ENCODE measurements around the gene EIPR1.

DNA sequence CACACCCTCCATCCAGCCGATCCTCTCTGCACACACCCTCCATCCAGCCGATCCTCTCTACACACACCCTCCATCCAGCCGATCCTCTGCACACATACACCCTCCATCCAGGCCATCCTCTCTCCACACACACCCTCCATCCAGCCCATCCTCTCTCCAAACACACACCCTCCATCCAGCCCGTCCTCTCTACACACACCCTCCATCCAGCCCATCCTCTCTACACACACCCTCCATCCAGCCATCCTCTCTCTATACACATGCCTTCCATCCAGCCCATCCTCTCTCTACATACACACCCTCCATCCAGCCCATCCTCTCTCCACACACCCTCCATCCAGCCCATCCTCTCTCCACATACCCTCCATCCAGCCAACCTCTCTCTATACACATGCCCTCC, 83.1 kb downstream of the EIPR1 start:
- no peak for TF ChIP-seq MYC (IDR thresholded peaks at IDR 0.05; ENCODE audit: borderline replicate concordance, low read length)
- TF ChIP-seq, protein P1, sequence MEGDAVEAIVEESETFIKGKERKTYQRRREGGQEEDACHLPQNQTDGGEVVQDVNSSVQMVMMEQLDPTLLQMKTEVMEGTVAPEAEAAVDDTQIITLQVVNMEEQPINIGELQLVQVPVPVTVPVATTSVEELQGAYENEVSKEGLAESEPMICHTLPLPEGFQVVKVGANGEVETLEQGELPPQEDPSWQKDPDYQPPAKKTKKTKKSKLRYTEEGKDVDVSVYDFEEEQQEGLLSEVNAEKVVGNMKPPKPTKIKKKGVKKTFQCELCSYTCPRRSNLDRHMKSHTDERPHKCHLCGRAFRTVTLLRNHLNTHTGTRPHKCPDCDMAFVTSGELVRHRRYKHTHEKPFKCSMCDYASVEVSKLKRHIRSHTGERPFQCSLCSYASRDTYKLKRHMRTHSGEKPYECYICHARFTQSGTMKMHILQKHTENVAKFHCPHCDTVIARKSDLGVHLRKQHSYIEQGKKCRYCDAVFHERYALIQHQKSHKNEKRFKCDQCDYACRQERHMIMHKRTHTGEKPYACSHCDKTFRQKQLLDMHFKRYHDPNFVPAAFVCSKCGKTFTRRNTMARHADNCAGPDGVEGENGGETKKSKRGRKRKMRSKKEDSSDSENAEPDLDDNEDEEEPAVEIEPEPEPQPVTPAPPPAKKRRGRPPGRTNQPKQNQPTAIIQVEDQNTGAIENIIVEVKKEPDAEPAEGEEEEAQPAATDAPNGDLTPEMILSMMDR (IDR thresholded peaks at IDR 0.05) = no peak
- no peak for TF ChIP-seq RARB (CRISPR knock-in tag; IDR thresholded peaks at IDR 0.05)
- no peak for TF ChIP-seq RFX5 (IDR thresholded peaks at IDR 0.05)
